Thoracic aorta (tissue), 2 donors: ENCODE data around the gene NDC1. TPM values are rescaled to one million over a fixed set of nuclear protein-coding genes. Genes with fewer than 3 reads are reported as not detected.
"Not testable (repeated sequence)": the region's sequence is repeated elsewhere in the genome, so short reads cannot be mapped to it uniquely, and the experiment has no call there.

Experiments used
- ATAC-seq: fragments of 150-250 bp; one replicate; pipeline ENCODE4 v1.8.0; 2017; ENCODE audit warnings: low read depth; ENCODE audit not compliant: insufficient number of reproducible peaks, low FRiP score
- DNase-seq: peaks from one replicate; pipeline ENCODE4 v3.0.0-alpha.2; 2020; ENCODE audit warnings: low spot score
- H3K27ac ChIP-seq, 2 donors: fragments of 200-600 bp; sonication (generic); 1 replicate in 1 of 2; 2 replicates in 1 of 2; pipeline ENCODE4 v1.5.1; 2016; ENCODE audit warnings: mild to moderate bottlenecking in 2 of 2, moderate library complexity in 2 of 2
- H3K27me3 ChIP-seq: fragments of 200-600 bp; sonication (generic); replicated peaks from 2 replicates; pipeline ENCODE4 v1.6.0; 2016; ENCODE audit warnings: mild to moderate bottlenecking; ENCODE audit not compliant: insufficient read depth
- H3K36me3 ChIP-seq: fragments of 200-600 bp; sonication (generic); one replicate; pipeline ENCODE4 v1.5.1; 2016
- H3K4me1 ChIP-seq, 2 donors: fragments of 200-600 bp; sonication (generic); 1 replicate in 1 of 2; 2 replicates in 1 of 2; pipeline versions ENCODE4 v1.5.1 to v1.6.0; 2016; ENCODE audit warnings: low read depth in 2 of 2, mild to moderate bottlenecking in 1 of 2; ENCODE audit not compliant: control insufficient read depth in 1 of 2
- H3K4me3 ChIP-seq: fragments of 200-600 bp; sonication (generic); 2 replicates; pipeline ENCODE4 v1.5.1; 2016; ENCODE audit warnings: mild to moderate bottlenecking
- H3K9me3 ChIP-seq: fragments of 200-600 bp; sonication (generic); 2 replicates; pipeline ENCODE4 v1.5.1; 2016
- CTCF ChIP-seq: fragments of 200-600 bp; sonication (generic); IDR thresholded peaks from one replicate; pipeline ENCODE4 v1.5.1; 2019; ENCODE audit warnings: antibody characterized with exemption
- total RNA-seq, 2 donors: library from RNA; depleted of rRNA; stranded (reverse); fragments of >200 nt; gene quantifications; one replicate each; pipeline versions ENCODE4 v1.1.0 to v1.2.3, GENCODE V29; 2016

NDC1 gene
- total RNA-seq, 2 donors from 2014 or later: 4.2 to 14.6 TPM

DNA sequence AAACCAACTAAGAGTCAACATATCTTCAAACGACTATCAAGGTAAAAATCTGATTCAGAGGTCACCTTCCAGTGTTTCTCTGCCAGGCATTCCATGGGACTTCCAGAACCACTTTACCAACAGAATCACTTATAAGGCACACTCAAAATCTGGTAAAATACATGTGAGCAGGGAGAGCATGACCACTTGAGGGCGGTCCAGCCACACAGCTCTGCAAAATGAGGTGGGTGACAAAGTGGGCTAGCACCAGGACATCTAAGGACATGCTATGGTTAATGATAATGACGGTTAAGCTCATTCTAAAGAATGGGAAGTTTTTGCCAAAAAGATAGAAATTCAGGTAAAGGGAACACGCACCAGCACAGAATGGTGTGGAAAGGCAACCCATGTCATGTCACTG lies 74.6 kb downstream of the NDC1 start:
- H3K27me3 ChIP-seq: no peaks in the 10 kb centered on the region
- DNase-seq (no peak), ATAC-seq (no peak)
- no peaks in the 10 kb centered on the region for H3K4me1 ChIP-seq
- H3K36me3 ChIP-seq: no peaks in the 10 kb centered on the region
- H3K4me3 ChIP-seq: no peak overlapping the region
- H3K9me3 ChIP-seq: no peaks in the 10 kb centered on the region
- no peak for TF ChIP-seq CTCF
- H3K27ac ChIP-seq: no peak overlapping the region

DNA sequence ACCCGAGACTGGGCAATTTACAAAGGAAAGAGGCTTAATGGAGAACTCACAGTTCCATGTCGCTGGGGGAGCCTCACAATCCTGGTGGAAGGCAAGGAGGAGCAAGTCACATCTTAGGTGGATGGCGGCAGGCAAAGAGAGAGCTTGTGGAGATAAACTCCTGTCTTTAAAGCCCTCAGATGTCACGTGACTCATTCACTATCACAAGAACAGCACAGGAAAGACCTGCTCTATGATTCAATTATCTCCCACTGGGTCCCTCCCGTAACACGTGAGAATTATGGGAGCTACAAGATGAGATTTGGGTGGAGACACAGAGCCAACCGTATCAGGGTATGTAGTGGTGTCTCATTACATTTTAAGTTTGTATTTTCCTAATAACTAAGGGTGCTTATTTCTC lies 77.6 kb downstream of the NDC1 start:
- not testable (repeated sequence) for H3K4me3 ChIP-seq, H3K27ac ChIP-seq, H3K27me3 ChIP-seq, DNase-seq, ATAC-seq, H3K36me3 ChIP-seq, H3K4me1 ChIP-seq, H3K9me3 ChIP-seq

DNA sequence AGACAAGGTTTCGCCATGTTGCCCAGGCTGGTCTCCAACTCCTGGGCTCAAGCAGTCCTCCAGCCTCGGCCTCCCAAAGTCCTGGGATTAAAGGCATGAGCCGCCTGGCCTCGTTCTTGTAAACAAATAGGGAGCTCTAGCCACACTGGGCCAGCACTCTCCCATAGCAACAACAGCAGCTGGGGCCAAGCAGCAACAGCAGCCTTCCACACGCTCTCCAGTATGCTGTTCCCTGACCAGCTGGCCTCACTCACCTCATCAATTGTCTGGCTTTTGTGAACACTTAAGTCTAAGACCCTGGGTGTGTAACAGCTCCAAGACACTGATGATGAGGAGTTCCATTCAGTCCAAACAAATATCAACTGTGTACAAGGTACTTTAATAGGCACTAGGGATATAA lies 82.2 kb downstream of the NDC1 start:
- DNase-seq (no peak), ATAC-seq (no peak)
- Histone ChIP-seq H3K27ac (no peak overlapping the region), H3K9me3 (no peaks in the 10 kb centered on the region), H3K36me3 (no peaks in the 10 kb centered on the region), H3K4me3 (no peak overlapping the region), H3K27me3 (no peaks in the 10 kb centered on the region), H3K4me1 (no peaks in the 10 kb centered on the region)
- no peak for TF ChIP-seq CTCF

DNA sequence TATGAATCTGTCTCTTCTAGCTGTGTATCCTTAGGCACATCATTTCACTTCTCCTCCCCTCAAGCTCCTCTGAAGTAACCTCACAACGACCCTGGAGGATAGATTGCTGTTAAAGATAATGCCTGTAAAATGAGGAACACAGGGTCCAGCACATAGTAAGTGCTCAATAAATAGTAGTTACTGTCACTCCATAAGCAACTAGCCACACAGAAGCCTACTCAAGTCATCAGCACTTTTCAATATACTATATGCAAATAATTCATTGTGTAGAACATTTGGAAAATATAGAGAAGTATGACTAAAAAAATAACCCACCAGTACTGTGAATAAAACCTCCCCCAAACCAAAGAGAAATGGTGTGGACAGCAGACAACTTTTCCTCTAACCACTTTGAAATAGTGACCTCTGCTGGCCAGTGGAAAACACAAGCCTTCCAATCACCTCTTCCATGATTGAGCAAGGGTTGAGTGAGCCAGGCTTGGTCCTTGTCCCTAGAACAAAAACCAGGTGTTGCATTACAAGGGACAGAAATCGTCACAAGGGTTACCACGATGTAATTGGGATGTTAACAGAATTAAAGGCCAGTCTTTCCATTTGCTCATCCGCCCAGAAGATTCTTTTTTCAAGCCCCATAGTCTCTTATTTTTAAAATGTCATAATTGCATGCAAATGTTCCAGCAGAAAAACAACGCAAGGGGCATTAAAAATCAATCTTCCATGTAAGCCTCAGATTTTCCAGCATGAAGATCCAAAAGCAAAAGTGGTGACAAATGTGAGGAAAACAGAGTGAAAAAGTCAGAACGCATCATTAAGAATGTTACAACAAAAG lies 83.4 kb downstream of the NDC1 start:
- ATAC-seq (no peak), DNase-seq (no peak)
- H3K27me3 ChIP-seq: no peaks in the 10 kb centered on the region
- TF ChIP-seq CTCF: peak; percentile 60
- no peaks in the 10 kb centered on the region for H3K36me3 ChIP-seq
- H3K4me1 ChIP-seq: no peaks in the 10 kb centered on the region
- no peak overlapping the region for H3K27ac ChIP-seq
- H3K4me3 ChIP-seq: no peak overlapping the region
- no peaks in the 10 kb centered on the region for H3K9me3 ChIP-seq

GRCh38 chr1:53752281-53752680 lies 85.8 kb downstream of the NDC1 start:
- DNase-seq (no peak), ATAC-seq (no peak)
- Histone ChIP-seq H3K27me3 (no peaks in the 10 kb centered on the region), H3K4me3 (no peak overlapping the region), H3K9me3 (no peaks in the 10 kb centered on the region), H3K27ac (no peak overlapping the region), H3K36me3 (no peaks in the 10 kb centered on the region), H3K4me1 (no peaks in the 10 kb centered on the region)
- no peak for TF ChIP-seq CTCF

DNA sequence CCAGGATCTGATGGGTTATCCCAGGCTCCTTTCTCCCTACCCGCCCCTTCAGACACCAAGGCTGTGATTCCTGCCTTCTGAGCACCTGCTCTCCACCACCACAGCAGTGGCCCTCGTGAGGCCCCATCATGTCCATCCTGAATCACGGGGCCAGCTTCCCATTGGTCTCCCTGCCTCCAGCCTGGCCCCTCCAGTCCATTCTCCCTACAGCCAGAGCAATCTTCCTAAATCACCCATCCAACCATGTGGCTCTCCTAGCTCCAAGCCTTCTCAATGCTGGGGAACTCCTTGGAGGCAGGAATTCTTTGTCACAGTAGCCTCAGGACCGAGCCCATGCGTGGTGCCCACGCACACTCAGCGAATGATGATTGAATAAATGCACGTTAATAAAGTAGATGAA lies 90.3 kb downstream of the NDC1 start:
- DNase-seq (no peak), ATAC-seq (no peak)
- Histone ChIP-seq H3K36me3 (no peaks in the 10 kb centered on the region), H3K9me3 (no peaks in the 10 kb centered on the region), H3K4me3 (no peak overlapping the region), H3K4me1 (no peaks in the 10 kb centered on the region), H3K27ac (no peak overlapping the region), H3K27me3 (no peaks in the 10 kb centered on the region)
- no peak for TF ChIP-seq CTCF
